Suprapubic skin (tissue), 4 donors: ENCODE results near the gene CLDN8. TPM values are rescaled to one million over a fixed set of nuclear protein-coding genes. Genes with fewer than 3 reads are reported as not detected.

ENCODE experiments used
- DNase-seq, 2 donors: peaks; one replicate each; pipeline ENCODE4 v3.0.0-alpha.2; 2019; ENCODE audit warnings: low spot score in 2 of 2
- H3K27ac ChIP-seq: fragments of 200-600 bp; sonication (generic); one replicate; pipeline ENCODE4 v1.5.1; 2019
- H3K27me3 ChIP-seq: fragments of 200-600 bp; sonication (generic); one replicate; pipeline ENCODE4 v1.5.1; 2019
- H3K36me3 ChIP-seq: fragments of 200-600 bp; sonication (generic); one replicate; pipeline ENCODE4 v1.5.1; 2019
- H3K4me1 ChIP-seq: fragments of 200-600 bp; sonication (generic); one replicate; pipeline ENCODE4 v1.5.1; 2019
- H3K4me3 ChIP-seq: fragments of 200-600 bp; sonication (generic); one replicate; pipeline ENCODE4 v1.5.1; 2019; ENCODE audit warnings: mild to moderate bottlenecking
- H3K9me3 ChIP-seq: fragments of 200-600 bp; sonication (generic); one replicate; pipeline ENCODE4 v1.5.1; 2019
- EP300 ChIP-seq: sonication (generic); formaldehyde crosslinking; IDR thresholded peaks from one replicate; pipeline ENCODE4 v1.6.1; 2017; ENCODE audit warnings: antibody characterized with exemption
- POLR2A ChIP-seq, 2 donors: fragments of 450-650 bp; IDR thresholded peaks; one replicate each; pipeline ENCODE4 v1.6.1; 2017; ENCODE audit warnings: antibody characterized with exemption in 2 of 2, mild to moderate bottlenecking in 2 of 2, moderate library complexity in 2 of 2
- POLR2AphosphoS5 ChIP-seq, 3 donors: sonication (generic); formaldehyde crosslinking; IDR thresholded peaks; one replicate each; pipeline ENCODE4 v1.6.1; 2017; ENCODE audit warnings: antibody characterized with exemption in 3 of 3
- WGBS: methylation state at CpG from one replicate; pipeline ENCODE4 v1.1.5; 2018; 5-methylcytosine and 5-hydroxymethylcytosine counted together
- total RNA-seq, 4 donors: library from RNA; depleted of rRNA; stranded (reverse); fragments of >200 nt; gene quantifications; one replicate each; pipeline ENCODE4 v1.1.0, GENCODE V29; 2016
- TF ChIP-seq, protein P1 (sequence below), 2 donors: fragments of 200-600 bp in 1 of 2; fragments of 450-650 bp in 1 of 2; sonication (generic) in 1 of 2; IDR thresholded peaks; one replicate each; pipeline ENCODE4 v1.5.1; 2016 to 2019; ENCODE audit warnings: antibody characterized with exemption in 2 of 2, mild to moderate bottlenecking in 1 of 2, moderate library complexity in 1 of 2

CLDN8 gene
- total RNA-seq, 4 donors from 2014 or later, result 16.5 to 35.9 (median 19.7) TPM

DNA sequence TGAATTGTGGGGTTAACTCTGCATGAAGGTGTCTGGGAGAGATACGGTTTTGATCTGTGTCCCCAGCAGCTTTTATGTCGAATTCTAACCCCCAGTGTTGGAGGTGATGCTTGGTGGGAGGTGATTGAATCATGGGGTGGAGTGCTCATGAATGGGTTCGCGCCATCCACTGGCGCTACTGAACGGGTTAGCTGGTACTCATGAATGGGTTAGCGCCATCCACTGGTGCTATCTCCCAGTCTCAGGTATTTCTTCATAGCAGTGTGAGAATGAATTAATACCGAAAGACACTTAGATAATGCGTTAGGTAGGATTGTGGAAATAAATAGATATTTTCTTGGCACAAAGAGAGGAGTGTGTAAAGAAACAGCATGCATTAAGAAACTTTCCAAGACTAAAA, 32.9 kb upstream of the CLDN8 start:
- no peaks in the 10 kb centered on the region for H3K9me3 ChIP-seq
- no peaks in the 10 kb centered on the region for H3K27me3 ChIP-seq
- TF ChIP-seq POLR2A (IDR thresholded peaks at IDR 0.05) (no peak), EP300 (no peak), POLR2AphosphoS5 (IDR thresholded peaks at IDR 0.05) (no peak)
- H3K4me3 ChIP-seq, result no peak overlapping the region
- no peaks in the 10 kb centered on the region for H3K36me3 ChIP-seq
- H3K27ac ChIP-seq, result no peak overlapping the region
- WGBS, result 90% methylated on average over 9 of the region's 9 CpGs
- H3K4me1 ChIP-seq, result no peaks in the 10 kb centered on the region
- no peak for DNase-seq

DNA sequence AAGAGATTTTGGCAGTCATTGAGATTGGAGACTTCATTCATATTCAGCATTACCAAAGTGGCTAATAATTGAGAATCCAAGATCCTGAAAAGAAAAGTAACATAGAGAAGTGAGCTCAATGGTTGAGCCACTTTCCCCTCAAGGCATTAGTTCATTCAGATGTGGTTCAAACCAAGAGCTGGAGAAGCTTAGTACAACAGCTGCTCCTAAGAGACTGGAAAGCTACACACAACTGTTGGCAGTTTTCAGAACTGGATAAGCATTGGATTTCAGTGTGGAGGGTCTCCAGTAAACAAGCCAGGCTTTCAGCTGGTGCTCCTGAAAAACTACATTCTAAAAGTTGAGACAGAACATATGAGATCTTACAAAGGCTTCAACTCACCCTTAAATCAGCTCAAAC, 29.2 kb upstream of the CLDN8 start:
- Histone ChIP-seq H3K36me3 (no peaks in the 10 kb centered on the region), H3K4me3 (no peak overlapping the region), H3K27me3 (no peaks in the 10 kb centered on the region), H3K27ac (no peak overlapping the region), H3K4me1 (no peaks in the 10 kb centered on the region), H3K9me3 (no peaks in the 10 kb centered on the region)
- TF ChIP-seq POLR2A (IDR thresholded peaks at IDR 0.05) (no peak), POLR2AphosphoS5 (IDR thresholded peaks at IDR 0.05) (no peak), EP300 (no peak)
- TF ChIP-seq, protein P1, sequence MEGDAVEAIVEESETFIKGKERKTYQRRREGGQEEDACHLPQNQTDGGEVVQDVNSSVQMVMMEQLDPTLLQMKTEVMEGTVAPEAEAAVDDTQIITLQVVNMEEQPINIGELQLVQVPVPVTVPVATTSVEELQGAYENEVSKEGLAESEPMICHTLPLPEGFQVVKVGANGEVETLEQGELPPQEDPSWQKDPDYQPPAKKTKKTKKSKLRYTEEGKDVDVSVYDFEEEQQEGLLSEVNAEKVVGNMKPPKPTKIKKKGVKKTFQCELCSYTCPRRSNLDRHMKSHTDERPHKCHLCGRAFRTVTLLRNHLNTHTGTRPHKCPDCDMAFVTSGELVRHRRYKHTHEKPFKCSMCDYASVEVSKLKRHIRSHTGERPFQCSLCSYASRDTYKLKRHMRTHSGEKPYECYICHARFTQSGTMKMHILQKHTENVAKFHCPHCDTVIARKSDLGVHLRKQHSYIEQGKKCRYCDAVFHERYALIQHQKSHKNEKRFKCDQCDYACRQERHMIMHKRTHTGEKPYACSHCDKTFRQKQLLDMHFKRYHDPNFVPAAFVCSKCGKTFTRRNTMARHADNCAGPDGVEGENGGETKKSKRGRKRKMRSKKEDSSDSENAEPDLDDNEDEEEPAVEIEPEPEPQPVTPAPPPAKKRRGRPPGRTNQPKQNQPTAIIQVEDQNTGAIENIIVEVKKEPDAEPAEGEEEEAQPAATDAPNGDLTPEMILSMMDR (IDR thresholded peaks at IDR 0.05), result no peak
- no peak for DNase-seq

DNA sequence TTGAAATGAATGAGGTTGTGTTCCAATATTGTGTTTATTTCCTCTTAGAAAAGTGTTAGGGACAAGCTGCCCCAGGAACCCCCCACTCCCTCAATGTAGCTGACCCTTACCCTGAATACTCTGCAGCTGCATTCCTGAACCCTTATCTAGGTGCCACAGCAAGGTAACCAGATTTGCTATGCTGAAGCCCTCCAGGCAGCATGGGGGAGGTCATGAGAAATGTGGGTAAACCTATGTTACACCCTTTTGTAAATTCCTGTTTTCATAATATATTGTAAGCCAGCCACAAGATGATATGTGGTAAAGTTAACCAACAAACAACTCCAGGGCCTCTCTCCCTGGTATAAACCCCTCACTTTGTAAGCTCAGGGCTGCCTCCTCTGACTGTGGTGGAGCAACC, 27.8 kb upstream of the CLDN8 start:
- no peaks in the 10 kb centered on the region for H3K36me3 ChIP-seq
- no peaks in the 10 kb centered on the region for H3K4me1 ChIP-seq
- no peak overlapping the region for H3K27ac ChIP-seq
- no peak overlapping the region for H3K4me3 ChIP-seq
- H3K27me3 ChIP-seq, result no peaks in the 10 kb centered on the region
- no peak for DNase-seq
- no peaks in the 10 kb centered on the region for H3K9me3 ChIP-seq
- TF ChIP-seq POLR2AphosphoS5 (IDR thresholded peaks at IDR 0.05), result no peak
- TF ChIP-seq, protein P1 (IDR thresholded peaks at IDR 0.05), result no peak
- TF ChIP-seq EP300, result no peak
- no peak for TF ChIP-seq POLR2A (IDR thresholded peaks at IDR 0.05)

DNA sequence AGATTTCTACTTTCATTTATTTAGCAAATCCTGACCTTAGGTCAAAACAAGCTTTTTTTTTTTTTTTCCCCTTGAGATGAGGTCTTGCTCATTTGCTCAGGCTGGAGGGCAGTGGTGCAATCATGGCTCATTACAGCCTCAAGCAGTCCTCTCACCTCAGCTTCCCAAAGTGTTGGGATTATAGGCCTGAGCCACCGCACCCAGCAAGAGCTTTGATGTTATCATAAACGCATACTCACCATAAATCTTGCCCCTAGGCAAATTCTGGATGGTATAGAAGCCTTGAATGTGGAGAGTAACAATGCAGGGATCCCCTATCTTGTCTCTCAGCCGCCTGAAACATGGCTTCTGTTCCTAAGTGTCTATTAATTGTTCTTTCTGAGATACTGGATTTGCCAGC, 24.8 kb upstream of the CLDN8 start:
- TF ChIP-seq, protein P1 (IDR thresholded peaks at IDR 0.05), result no peak
- no peak for TF ChIP-seq POLR2AphosphoS5 (IDR thresholded peaks at IDR 0.05)
- TF ChIP-seq EP300, result no peak
- no peak for TF ChIP-seq POLR2A (IDR thresholded peaks at IDR 0.05)
- Histone ChIP-seq H3K36me3 (no peaks in the 10 kb centered on the region), H3K27ac (no peak overlapping the region), H3K4me3 (no peak overlapping the region), H3K27me3 (no peaks in the 10 kb centered on the region), H3K4me1 (no peaks in the 10 kb centered on the region), H3K9me3 (no peaks in the 10 kb centered on the region)
- 60% methylated on average over 3 of the region's 3 CpGs for WGBS
- no peak for DNase-seq

- no peaks in the 10 kb centered on the region for H3K27me3 ChIP-seq
- WGBS, result 86% methylated on average over 1 of the region's 1 CpG
- TF ChIP-seq POLR2A (IDR thresholded peaks at IDR 0.05) (no peak), POLR2AphosphoS5 (IDR thresholded peaks at IDR 0.05) (no peak), EP300 (no peak)
- TF ChIP-seq, protein P1 (IDR thresholded peaks at IDR 0.05), result no peak
- no peak overlapping the region for H3K27ac ChIP-seq
- H3K4me1 ChIP-seq, result peaks cover 5% of the 10 kb centered on the region
- no peaks in the 10 kb centered on the region for H3K36me3 ChIP-seq
- DNase-seq, result no peak
- H3K4me3 ChIP-seq, result no peak overlapping the region
- no peaks in the 10 kb centered on the region for H3K9me3 ChIP-seq
These were observed 22.3 kb upstream of the CLDN8 start for GRCh38 chr21:30238168-30238567.

- H3K4me3 ChIP-seq, result no peak overlapping the region
- WGBS, result 42% methylated on average over 2 of the region's 2 CpGs
- no peaks in the 10 kb centered on the region for H3K36me3 ChIP-seq
- H3K4me1 ChIP-seq, result peaks cover 5% of the 10 kb centered on the region
- TF ChIP-seq POLR2AphosphoS5 (IDR thresholded peaks at IDR 0.05) (no peak), EP300 (no peak), POLR2A (IDR thresholded peaks at IDR 0.05) (no peak)
- TF ChIP-seq, protein P1 (IDR thresholded peaks at IDR 0.05), result no peak
- no peak for DNase-seq
- no peaks in the 10 kb centered on the region for H3K27me3 ChIP-seq
- no peaks in the 10 kb centered on the region for H3K9me3 ChIP-seq
- H3K27ac ChIP-seq, result no peak overlapping the region
These were observed 18.7 kb upstream of the CLDN8 start for GRCh38 chr21:30234643-30235042.
